ENCODE data around the gene LRP11.
A peak's percentile ranks its signal among the peaks of the same experiment; 100 is the strongest.
"Not testable (repeated sequence)": the region's sequence is repeated elsewhere in the genome, so short reads cannot be mapped to it uniquely, and the experiment has no call there.

Gene LRP11

GRCh38 chr6:149897855-149898744, 33.9 kb upstream of the LRP11 start, which contains the start of gene RAET1E:
Gene RAET1E (minus strand): TSS chr6:149898113. CDS start chr6:149890901, 7,212 bp downstream.
- no peak for DNase-seq

GRCh38 chr6:149897015-149897697, 33.0 kb upstream of the LRP11 start:
- no peak for DNase-seq

- no peak for DNase-seq
Measured at GRCh38 chr6:149896491-149896890, 32.3 kb upstream of the LRP11 start.

GRCh38 chr6:149895833-149896271, 31.7 kb upstream of the LRP11 start:
- DNase-seq = peak; percentile 8

- no peak for DNase-seq
Measured at GRCh38 chr6:149895048-149895590, 31.0 kb upstream of the LRP11 start.

GRCh38 chr6:149891864-149892263, 27.7 kb upstream of the LRP11 start:
- DNase-seq = not testable (repeated sequence)

- no peak for DNase-seq
Measured at GRCh38 chr6:149891259-149891658, 27.1 kb upstream of the LRP11 start.

- DNase-seq = no peak
Measured at GRCh38 chr6:149890629-149891045, 26.5 kb upstream of the LRP11 start.

GRCh38 chr6:149889326-149889725, 25.2 kb upstream of the LRP11 start:
- DNase-seq = no peak

- DNase-seq = no peak
Measured at GRCh38 chr6:149888659-149889058, 24.5 kb upstream of the LRP11 start.

- DNase-seq = no peak
Measured at GRCh38 chr6:149888093-149888492, 23.9 kb upstream of the LRP11 start.

- DNase-seq = no peak
Measured at GRCh38 chr6:149887343-149887742, 23.2 kb upstream of the LRP11 start.

- DNase-seq = no peak
Measured at GRCh38 chr6:149885888-149886287, 21.7 kb upstream of the LRP11 start.

- DNase-seq = no peak
Measured at GRCh38 chr6:149884617-149885016, 20.5 kb upstream of the LRP11 start.

- no peak for DNase-seq
Measured at GRCh38 chr6:149884215-149884614, 20.1 kb upstream of the LRP11 start.

GRCh38 chr6:149881860-149882259, 17.7 kb upstream of the LRP11 start:
- DNase-seq = no peak

GRCh38 chr6:149881066-149881766, 17.1 kb upstream of the LRP11 start:
- no peak for DNase-seq

- no peak for DNase-seq
Measured at GRCh38 chr6:149877659-149878058, 13.5 kb upstream of the LRP11 start.

GRCh38 chr6:149876241-149876933, 12.2 kb upstream of the LRP11 start:
- DNase-seq = no peak

- DNase-seq = no peak
Measured at GRCh38 chr6:149872233-149872632, 8.1 kb upstream of the LRP11 start.

- no peak for DNase-seq
Measured at GRCh38 chr6:149871182-149871581, 7.0 kb upstream of the LRP11 start.

GRCh38 chr6:149869275-149869892, 5.2 kb upstream of the LRP11 start:
- no peak for DNase-seq
